GM21360 (cell line): ENCODE measurements around the gene GTF3C2.

Experiments
- ATAC-seq: cut with Tn5 transposase; IDR thresholded peaks from one replicate; pipeline ENCODE4 v1.9.1; 2021; ENCODE audit warnings: mild to moderate bottlenecking, moderate library complexity; ENCODE audit not compliant: unreplicated experiment

Gene GTF3C2, protein sequence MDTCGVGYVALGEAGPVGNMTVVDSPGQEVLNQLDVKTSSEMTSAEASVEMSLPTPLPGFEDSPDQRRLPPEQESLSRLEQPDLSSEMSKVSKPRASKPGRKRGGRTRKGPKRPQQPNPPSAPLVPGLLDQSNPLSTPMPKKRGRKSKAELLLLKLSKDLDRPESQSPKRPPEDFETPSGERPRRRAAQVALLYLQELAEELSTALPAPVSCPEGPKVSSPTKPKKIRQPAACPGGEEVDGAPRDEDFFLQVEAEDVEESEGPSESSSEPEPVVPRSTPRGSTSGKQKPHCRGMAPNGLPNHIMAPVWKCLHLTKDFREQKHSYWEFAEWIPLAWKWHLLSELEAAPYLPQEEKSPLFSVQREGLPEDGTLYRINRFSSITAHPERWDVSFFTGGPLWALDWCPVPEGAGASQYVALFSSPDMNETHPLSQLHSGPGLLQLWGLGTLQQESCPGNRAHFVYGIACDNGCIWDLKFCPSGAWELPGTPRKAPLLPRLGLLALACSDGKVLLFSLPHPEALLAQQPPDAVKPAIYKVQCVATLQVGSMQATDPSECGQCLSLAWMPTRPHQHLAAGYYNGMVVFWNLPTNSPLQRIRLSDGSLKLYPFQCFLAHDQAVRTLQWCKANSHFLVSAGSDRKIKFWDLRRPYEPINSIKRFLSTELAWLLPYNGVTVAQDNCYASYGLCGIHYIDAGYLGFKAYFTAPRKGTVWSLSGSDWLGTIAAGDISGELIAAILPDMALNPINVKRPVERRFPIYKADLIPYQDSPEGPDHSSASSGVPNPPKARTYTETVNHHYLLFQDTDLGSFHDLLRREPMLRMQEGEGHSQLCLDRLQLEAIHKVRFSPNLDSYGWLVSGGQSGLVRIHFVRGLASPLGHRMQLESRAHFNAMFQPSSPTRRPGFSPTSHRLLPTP

DNA sequence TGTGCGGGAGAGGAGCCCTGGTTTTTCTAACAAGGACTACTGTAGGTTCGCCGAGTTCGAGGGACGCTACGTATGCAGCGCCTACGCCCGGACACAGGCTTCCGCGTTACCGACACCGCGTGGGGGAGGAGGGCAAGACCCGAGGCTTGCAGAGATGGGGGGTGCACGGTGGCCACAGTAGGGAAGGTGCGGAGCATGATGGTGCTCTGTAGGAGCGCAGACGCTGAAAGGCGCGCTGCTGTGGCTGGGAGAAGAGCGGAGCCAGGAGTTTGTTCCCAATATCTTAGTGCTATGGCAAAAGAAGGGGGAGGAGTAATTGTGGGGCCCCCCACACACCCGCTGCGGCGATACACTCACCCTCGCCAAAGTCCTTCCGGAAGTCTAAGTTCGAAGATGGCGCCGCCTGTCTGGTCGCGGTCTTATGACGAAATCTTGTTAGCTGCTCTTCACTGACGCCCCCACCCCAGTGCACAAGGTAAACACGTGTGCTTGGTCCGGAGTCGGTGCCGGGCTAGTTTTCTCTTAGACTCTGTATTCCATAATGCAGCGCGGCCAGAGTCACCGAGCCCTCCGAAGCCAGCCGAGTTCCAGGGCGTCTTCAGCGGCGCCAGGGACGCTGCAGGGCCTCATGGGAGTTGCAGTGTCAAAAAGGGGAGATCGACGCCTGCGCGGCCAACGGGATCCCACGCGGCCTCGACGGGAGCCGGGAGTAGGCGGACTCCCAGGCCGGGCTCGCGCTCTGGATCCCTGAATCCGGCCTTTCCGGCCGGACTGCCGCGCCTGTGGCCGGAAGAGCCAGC, at the start of gene GTF3C2:
TSS of gene GTF3C2 (minus strand) at position 383 of the 800 bp plus-strand sequence. CDS start 13,210 bp downstream, outside the sequence.
- ATAC-seq, result peak; percentile 68

DNA sequence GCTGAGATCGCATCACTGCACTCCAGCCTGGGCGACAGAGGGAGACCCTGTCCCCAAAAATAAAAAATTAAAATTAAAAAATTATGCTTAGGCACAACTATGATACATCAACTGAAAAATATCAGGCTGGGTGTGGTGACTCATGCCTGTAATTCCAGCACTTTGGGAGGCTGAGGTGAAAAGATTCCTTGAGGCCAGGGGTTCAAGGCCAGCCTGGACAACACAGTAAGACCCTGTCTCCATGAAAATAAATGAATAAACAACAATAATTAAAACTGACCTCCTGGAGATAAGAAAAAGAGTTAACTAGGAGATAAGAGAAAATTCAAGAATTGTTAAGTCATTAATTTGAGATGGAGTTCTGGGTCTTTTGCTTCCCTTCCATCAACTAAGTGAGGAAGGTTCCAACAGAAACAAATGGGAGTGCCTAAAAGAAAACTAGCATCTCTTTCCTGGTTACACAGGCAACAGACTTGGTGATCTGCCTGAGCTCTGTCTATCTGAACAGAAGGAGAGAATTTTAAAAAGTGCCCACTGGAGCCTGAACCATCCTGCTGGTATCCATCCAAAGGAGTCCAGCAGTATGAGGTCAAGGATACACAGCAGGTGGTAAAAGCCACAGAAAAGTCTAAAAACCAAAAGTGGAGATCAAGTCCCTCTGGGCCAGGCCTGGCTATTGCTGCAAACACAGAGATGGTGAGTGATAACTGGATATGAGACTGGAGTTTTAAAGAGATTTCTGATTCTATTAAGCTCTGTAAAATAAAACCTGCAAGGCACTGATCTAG, 44.0 kb upstream of the GTF3C2 start:
- no peak for ATAC-seq

DNA sequence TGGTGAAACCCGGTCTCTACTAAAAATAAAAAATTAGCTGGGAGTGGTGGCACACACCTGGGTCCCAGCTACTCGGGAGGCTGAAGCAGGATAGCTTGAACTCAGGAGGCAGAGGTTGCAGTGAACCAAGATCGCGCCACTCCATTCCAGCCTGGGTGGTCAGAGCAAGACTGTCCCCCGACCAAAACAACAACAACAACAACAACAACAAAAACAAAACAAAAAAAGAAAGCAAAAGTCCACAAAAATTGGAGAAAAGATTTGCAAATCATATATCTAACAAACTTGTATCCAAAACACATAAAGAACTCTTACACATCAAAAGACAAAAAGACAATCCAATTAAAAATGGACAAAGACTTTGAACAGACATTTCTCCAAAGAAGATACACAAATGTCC, 42.4 kb upstream of the GTF3C2 start:
- no peak for ATAC-seq

DNA sequence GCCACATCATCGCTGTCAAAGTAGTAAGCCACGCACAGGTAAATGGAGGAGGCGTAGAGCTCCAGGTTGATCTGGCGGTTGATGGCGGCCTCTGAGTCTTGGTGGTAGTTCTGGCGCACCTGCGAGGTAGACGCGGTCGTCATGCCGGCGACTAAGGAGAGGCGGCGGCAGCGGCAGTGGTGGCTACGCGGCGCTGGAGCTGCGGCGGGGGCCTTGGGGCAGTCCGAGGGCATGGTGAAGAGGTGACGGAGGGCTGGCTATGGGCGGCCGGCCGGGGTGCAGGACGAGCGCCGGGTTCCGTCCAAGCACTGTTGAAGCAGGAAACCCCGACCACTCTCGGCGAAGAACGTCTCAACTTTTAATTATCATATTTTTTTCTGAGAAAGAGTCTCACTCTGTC, 36.7 kb upstream of the GTF3C2 start:
- no peak for ATAC-seq

DNA sequence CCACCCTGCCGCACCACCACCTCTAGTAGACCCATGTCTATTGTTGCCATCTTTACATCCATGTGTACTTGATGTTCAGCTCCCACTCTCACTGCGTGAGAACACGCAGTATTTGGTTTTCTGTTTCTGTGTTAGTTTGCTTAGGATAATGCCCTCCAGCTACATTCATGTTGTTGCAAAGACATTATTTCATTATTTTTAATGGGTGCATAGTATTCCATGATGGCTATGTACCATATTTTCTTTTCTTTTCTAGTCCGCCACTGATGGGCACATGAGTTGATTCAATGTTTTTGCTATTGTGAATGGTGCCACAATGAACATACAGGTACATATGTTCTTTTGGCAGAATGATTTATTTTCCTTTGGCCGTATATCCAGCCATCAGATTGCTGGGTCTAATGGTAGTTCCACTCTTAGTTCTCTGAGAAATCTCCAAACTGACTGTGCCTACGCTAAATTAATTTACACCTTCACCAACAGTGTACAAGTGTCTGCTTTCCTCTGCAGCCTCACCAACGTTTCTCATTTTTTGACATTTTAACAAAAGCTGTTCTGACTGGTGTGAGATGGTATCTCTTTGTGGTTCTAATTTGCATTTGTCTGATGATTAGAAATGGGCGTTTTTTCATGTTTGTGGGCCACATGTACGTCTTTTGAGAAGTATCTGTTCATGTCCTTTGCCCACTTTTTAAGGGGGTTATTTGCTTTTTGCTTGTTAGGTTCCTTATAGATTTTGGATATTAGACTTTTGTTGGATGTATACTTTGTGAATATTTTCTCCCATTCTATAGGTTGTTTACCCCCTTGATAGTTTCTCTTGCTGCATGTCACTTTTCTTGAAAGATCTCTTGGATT, 34.5 kb upstream of the GTF3C2 start:
- ATAC-seq, result no peak

DNA sequence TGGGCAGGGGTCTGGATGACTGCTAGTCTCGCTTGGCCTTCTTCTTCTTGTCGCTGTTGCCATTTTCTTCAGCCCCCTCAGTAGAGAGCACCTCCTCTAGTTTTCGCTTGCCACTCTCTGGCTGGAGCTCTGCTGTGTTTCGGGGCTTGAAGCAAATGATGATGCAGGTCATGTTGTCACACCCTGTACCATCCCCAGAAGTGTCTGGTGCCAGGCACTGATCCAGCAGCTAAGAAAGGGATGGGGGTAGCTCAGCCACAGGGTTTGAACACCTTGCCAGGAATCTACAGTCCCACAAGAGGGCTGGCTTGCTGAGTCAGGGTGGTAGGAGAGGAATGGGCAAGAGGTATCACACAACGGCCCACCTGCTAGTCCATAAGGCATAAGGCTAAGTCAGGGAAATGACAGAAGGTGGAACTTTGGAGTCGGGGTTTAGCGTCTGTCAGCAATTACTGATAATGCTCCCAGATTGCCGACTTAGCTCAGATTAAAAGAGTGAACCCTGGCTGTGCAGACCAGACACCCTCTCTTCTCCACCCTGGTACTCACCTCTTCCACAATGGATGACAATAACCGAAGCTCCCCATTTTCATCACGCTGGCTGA, 25.1 kb upstream of the GTF3C2 start:
- no peak for ATAC-seq

DNA sequence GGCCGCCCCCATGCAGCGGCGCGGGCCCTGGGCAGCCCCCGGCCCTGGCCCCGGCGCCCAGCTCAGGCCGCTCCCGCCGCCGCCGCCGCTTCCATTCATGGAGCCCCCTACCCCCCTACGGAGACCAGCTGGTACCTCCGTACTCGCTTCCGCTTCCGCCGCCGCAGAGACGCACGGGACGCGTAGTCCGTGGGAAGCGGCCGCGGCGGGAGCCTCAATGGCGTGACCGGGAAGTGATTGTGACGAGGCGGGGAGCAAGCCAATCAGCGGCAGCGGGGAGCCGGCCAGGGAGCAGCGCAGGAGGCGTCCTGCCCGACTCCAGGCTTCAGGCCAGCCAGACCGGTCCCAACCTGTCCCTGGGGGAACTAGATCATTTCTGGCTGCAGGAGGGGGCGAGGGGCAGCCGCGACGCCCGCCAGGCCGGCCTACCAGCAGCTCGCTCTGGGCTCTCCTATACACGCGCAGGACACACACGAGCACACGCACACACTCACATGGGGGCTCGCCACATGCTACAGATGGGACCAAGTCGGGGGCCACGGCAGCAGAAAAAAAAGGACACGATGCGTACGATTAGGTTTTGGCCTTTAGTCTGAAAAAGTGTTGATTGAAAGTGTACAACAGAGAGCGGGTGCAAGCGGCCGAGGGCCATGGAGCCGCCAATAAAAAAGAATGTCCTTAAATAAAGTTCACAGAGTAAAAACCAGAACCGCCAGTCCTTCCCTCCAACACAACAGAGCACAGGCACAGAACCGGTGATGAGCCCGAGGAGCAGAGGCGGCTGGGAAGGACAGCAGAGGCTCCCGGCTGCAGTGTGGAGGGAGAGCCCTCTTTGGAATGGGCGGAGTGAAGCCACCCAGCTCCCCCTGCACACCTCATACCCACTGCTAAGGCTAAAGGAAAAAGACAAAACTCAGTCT, 24.3 kb upstream of the GTF3C2 start, which contains the start of gene ZNF513:
TSS of gene ZNF513 (minus strand) at position 109 of the 920 bp plus-strand sequence. CDS start 208 bp downstream, outside the sequence.
- no peak for ATAC-seq

DNA sequence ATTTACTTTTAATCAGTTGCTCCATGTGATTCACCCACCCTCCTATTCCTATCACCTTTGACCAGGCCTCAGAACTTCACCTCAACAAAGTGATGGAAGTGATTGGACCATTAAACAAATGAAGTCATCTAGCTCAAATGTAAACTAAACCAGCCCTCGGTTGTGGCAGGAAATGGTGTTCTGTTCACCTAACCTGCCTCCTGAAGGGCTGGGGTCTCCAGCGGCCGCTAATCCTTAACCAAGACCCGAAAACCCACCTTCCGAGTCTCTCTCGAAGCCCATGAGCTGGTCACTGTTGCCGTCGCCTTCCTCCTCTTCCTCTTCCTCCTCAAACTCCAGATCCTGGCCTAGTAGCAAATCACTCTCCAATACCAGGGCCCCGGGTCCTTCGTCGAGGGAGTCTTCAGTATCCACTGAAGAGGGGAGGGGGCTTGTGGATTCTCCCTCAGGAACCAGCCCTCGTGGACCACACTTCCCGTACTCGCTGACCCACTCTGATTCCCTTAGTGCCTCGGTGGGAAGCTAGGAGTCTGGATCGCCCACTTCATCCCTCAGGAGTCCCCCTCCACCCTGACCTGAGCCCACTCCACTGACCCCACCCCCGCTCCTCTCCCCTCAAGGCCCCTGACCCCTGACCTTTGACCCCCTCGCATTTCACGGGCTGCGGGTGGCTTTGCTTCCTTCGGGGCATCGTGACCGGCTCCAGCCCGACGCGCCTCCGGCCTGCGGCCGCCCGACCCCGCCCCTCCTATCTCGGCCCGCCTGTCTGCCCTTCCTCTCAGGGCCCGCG, 23.5 kb upstream of the GTF3C2 start:
- ATAC-seq, result no peak

DNA sequence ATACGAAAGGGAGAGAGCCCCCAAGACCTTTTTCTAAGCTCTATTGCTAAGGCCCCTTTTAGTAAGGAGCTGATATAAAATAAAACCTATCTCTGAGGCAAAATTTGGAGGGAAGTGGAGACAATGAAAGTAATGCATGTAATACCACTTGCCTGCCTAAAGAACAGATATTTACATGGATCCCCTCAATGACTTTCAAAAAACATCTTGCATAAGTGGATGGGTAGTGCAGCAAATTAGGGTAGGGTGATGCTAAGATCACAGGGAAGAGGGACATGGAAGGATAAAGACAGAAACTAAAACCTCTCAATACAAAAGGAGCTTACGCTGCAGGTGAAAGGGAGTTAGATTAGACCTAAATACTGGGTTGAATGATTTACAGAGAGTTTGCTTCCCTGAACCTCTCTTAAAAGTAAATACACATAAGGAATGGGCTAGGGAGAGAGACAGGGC, 22.8 kb upstream of the GTF3C2 start:
- no peak for ATAC-seq

DNA sequence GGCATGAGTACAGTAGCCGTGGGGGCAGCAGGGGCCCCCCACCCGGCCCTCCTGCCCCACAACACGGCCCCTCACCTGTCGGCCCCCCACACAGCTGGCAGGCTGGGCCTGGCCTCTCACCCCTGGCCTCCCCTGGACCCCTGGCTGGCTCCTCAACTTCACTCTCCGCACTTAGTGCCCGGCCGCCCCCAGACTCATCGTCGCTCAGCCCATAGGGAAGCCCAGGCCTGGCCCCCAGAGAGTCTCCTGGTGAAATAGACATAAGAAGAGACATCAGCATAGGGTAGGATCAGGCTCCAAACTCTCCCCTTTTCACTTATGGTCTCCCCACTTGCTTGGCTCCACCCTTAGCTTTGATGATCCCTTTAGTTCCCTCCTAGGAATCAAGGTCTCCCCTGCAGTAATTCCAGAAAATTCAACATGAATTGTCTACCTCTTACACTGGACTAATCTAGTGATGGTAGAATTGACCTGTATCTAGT, 22.3 kb upstream of the GTF3C2 start:
- no peak for ATAC-seq

DNA sequence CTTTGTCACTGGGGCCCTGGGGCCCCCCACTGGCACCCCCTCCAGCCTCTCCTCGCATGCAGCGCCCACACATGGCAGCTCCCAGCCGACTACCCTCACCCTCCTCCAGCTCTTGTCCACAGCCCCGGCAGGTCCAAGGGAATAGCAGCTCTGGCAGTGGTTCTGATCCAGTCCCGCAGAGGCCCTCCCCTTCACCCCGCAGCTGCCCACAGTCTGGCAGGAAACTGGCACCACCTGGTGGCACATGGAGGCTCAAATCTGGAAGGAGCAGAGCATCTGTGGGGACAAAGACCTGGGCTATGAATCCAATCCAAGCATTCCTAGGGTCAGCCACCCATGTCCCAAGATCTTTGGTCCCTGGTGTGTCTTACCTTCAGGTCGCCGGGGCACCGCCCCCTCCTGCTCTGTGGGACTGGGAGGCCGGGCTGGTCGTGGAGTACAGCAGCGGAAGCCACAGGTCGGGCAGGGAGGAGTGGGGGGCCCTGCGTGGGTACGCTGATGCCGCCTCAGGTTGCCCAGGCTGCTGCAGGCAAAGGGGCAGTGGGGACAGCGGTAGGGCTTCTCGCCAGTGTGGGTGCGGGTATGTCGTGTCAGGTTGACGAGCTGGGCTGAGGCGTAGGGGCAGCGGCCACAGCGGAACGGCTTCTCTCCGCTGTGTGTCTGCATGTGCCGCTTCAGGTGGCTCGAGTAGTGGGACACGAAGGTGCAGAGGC, 21.7 kb upstream of the GTF3C2 start:
- no peak for ATAC-seq

DNA sequence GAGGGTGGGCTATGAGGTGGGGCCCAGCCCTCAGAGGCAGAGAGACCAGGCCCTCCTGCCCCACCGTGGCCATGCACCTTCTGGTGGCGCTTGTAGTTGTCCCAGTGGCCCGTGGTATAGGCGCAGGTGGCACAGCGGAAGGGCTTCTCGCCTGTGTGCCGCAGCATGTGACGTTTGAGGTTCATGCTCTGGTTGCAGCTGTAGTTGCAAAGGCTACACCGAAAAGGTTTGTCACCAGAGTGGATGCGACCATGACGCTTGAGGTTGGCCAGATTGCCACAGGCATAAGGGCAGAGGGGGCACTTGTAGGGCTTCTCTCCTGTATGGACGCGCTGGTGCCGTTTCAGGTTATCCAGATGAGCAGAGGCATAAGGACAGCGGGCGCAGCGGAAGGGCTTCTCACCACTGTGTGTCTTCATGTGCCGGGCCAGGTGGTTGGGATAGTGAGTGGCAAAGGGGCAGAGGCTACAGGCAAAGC, 21.1 kb upstream of the GTF3C2 start:
- ATAC-seq, result no peak

DNA sequence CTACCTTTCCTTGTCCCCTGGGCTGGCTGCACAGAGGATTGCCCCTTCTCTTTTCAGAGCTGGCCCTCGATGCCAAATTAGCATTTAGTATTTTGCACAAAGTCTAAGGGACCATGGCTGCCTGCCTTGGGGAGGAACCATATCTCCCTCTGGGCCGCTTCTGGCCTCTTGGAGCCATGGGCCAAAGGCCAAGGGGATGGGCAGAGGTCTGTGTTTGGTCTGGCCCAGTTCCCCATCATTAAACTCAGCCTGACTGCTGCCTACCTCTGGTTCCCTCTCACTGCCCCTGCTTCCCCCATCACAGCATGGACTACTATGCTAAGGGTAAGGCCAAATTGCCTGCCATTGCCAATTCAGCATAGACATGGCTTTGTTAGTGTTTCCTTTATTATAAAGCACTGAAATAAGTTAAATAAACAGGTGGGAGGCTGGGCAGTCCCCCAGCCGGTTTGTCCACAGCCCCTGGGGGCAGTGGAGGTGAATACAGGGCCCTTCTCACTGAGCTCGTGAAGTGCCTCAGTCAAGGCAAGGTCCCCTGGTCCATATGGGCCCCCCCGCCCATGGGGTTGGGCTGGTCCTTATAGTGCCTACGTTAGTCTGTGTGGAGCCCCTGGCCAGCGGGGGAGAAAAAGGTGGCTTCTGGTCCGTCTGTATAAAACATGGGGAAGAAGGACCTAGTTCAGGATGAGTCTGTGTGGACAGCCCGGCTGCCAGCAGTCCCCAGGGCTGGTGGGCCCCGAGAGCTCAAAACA, 20.5 kb upstream of the GTF3C2 start:
- no peak for ATAC-seq

DNA sequence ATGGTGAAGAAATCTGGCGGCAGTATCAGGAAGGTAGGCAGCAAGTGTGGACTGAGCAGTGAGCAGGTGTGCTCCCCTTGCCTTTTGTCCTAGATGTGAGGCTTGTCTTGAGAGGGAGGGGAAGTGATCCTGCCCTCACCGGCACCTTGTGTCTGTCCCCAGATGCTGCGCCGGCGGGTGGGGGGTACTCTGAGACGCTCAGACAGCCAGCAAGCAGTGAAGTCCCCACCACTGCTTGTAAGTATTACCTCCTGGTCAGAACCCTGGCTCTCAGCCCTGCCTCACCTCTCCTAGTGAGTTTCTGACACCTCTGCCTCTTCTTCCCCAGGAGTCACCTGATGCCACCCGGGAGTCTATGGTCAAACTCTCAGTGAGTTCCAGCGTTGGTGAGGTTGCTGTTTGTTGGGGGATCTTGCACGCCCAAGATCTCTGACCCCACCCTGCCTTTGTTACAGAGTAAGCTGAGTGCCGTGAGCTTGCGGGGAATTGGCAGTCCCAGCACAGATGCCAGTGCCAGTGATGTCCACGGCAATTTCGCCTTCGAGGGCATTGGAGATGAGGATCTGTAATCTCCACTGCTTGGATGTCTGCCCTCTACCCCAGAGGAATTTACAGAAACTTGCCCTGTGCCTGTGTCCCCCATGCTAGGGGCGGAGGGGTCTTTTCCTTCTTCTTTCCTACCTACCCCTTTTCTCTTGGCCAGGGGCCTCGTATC, 19.7 kb upstream of the GTF3C2 start:
- ATAC-seq, result no peak
